ENCODE measurements around the gene SENP8.
A peak's percentile ranks its signal among the peaks of the same experiment; 100 is the strongest.
"Not testable (repeated sequence)": the region's sequence is repeated elsewhere in the genome, so short reads cannot be mapped to it uniquely, and the experiment has no call there.

SENP8 gene

DNA sequence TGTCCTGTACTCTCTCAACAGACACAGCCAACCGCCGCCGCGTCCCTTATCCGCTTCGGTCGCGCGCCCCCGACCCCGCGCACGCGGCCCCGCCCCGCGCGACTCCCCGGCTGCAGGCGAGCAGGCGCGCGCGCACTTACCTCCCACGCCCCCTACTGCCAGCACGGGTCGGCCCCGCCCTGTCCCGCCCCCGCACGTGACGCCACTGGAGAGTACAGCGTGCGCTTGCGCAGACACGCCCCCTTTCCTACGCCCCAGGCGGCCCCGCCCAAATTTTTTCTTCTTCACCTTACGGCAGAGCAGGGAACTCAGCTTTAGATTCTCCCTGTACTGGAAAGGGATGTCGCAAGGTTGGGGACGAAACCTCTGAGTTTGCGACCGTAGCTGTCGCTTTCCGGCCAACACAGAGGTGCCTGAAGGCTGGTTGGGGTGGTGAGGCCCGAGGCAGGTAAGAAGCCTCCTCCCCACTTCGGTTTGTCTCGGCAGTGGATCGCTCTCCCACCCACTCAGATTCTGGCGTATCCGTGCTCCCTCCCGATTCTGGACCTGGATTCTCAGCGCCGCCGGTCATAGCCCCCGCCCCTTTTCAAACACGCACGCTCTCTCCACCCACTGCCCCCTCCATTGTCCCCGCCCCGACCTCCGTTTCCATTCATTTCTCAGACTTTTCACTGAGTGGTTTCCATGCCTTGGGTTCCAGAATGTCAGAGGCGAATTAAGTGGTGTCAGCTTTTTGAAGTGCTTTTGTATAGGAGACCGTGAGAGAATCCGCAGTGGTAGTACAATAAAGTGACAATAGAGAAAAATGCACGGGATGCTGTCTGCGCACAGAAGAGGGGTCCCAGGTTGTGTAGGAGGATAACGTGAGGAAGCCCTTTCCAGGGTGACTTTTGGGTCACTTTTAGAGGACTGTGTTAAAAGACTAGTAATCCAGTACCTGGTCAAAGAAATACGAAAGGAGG, at the start of gene SENP8, which contains the start of gene MYO9A:
Gene SENP8 (plus strand): TSS at position 387 of the 962 bp plus-strand sequence. CDS start 21,221 bp downstream, outside the sequence.
Gene MYO9A (minus strand): TSS at position 134 of the 962 bp plus-strand sequence. CDS start 71,587 bp downstream, outside the sequence.
- FAIRE-seq = peak; percentile 95

DNA sequence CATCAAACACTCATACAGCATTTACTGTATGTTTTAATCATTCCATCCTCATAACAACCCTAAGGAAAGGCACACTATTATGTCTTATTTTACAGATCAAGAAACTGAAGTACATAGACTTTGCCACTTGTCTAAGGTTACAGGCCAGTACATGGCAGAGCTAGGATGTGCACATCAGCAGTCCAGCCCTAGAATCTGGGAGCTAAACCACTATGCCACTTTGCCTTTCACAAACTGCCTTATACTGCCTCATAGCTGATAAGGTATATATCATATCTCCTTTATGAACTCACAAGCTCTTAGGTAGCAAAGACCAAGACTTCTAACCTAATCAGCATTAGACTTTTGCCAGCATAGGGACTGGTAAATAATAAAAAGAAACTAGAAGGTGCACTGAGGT, 49.3 kb upstream of the SENP8 start:
- FAIRE-seq = no peak

DNA sequence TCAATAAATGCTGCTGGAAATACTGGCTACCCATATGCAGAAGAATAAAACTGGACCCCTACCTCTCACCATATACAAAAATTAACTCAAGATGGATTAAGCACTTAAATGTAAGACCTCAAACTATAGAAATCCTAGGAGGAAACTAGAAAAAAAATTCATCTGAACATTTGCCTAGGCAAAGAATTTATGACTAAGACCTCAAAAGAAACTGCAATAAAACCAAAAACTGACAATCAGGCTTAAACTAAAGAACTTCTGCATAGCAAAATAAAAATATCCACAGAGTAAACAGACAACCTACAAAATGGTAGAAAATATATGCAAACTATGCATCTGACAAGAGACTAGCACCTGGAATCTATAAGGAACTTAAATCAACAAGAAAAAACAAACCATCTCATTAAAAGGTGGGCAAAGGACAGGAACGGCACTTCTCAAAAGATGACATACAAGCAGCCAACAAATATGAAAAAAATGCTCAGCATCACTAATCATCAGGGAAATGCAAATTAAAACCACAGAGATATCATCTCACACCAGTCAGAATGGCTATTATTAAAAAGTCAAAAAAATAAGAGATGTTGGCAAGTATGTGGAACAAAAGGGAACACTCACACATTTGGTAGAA, 47.3 kb upstream of the SENP8 start:
- FAIRE-seq = no peak

DNA sequence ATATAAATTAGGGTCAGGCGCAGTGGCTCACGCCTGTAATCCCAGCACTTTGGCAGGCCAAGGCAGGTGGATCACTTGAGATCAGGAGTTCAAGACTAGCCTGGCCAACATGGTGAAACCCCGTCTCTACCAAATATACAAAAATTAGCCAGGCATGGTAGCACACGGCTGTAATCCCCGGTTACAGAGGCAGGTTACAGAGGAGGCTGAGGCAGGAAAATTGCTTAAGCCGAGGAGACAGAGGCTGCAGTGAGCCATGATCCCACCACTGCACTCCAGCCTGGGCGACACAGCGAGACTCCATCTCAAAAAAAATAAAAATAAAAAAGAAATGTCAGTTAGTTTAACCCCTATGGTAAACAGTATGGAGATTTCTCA, 46.8 kb upstream of the SENP8 start:
- not testable (repeated sequence) for FAIRE-seq

DNA sequence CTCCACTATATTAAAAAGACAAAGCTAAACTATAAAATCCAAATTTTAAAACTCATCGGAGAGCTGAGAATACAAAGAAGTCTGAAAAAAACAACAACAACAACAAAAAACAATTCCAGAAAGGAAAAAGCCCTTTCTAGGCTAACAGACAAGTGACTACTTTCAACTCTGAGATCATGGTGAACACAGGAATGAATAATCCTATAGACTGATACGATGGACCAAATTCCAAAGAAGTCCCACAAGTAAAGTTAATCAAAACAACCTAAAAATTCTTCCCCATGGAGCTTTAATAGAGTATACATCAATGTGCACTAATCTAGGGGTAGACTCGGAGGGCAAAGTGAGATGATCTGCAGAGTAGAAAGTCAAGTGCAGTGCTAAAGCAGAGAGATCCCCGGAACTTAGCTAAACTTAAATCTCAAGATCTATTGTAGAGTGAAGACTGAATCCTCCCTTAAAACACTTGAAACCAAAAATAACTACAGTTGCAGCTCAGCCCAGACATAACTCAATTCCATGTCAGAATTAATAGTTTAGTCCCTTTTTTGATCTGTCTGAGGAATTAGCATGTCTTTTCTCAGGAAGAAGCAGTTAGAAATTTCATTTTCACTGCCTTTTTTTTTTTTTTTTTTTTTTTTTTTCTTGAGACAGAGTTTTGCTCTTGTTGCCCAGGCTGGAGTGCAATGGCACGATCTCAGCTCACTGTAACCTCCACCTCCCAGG, 43.7 kb upstream of the SENP8 start:
- FAIRE-seq = no peak

DNA sequence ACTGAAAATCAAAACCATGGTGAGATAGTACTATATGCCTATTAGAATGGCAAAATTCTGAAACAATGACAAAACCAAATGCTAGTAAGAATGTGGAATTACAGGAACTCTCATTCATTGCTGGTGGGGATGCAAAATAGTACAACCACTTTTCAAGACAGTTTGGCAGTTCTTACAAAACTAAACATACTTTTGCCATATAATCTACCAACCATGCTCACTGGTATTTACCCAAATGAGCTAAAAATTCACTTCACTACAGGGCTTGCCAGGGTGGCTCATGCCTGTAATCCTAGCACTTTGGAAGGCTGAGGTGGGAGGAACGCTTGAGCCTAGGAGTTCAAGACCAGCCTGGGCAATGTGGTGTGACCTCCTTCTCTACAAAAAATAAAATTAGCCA, 40.3 kb upstream of the SENP8 start:
- FAIRE-seq = no peak

DNA sequence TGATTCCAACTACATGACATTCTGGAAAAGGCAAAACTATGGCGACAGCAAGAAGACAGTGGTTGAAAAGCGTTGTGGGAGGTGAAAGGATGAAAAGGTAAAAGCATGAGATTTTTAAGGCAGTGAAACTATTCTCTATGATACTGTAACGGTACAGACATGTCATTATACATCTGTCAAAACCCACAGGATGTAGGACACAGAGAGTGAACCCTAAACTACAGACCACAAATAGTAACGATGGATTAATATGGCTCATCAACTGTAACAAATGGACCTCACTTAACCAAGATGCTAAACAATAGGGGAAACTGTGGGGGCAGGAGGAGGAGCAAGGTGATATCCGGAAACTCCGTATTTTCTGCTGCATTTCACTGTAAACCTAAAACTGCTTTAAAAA, 39.3 kb upstream of the SENP8 start:
- no peak for FAIRE-seq

DNA sequence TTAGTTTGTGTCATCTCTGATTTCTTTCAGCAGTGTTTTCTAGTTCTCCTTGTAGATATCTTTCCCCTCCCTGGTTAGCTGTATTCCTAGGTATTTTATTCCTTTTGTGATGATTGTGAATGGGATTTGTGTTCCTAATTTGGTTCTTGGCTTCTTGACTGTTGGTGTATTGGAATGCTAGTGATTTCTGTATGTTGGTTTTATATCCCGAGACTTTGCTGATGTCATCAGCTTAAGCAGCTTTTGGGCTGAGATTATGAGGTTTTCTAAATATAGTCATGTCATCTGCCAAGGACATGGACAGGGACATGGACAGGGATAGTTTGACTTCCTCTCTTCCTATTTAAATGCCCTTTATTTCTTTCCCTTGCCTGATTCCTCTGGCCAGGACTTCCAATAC, 36.0 kb upstream of the SENP8 start:
- no peak for FAIRE-seq

DNA sequence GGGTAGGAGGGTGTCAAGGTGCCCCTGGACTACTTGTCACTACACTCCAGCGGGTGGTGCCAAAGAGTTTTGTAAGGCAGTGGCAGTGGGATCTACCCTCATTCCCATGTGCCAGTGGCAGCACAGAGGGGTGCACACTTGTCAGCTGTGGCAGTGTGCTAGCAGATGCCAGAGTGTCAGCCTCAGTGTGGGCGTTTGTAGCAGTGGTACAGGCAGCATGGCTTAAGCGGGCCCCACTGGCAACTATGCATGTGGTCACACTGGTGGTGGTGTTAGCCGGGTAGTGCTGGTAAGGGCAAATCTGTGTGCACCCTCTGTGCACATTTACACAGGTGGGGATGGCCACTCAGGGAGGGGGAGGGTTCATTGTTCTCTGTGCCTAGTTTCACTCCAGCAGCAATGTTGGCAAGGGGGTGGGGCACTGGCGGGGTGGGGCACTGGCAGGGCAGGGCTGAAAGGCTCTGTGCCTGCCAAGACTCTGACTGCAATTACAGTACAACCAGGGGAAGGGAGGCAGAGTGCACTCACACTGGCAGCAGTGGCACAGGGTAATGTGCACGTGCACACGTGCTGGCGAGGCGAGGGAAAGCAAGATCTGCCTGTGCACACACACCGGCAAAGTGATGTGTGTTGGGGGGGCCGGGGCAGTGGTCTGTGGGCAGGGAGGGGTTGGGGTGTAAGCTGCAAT, 32.0 kb upstream of the SENP8 start:
- FAIRE-seq = no peak

DNA sequence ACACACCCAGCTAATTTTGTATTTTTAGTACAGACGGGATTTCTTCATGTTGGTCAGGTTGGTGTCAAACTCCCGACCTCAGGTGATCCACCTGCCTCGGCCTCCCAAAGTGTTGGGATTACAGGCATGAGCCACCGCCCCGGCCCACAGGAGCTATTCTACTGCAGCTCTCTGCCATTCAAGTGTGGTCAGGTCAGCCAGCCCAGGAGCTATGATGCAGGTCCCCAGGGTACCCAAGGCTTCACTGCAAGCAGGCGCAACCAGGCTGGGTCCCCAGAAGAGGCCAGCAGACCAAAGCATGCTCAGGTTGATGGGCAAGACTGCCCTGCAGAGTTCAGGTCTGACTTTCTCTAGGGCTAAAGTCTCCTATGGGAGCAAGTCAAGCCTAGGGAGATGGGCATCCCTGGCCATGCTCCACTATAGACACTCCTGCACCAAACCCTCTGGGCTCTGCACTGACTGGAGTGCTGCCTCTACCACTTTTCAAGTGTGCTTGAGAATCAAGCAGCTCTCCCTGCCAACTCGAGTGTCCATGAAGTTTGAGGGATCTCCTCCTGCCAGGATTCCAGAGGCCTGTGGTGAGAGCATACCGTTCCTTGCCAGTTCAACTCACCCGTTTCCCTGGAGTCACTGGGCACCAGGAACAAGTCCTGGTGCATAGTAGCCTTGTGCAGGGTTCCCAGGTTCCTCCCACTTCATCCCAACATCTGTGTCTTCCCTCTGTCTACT, 31.1 kb upstream of the SENP8 start:
- FAIRE-seq = no peak

DNA sequence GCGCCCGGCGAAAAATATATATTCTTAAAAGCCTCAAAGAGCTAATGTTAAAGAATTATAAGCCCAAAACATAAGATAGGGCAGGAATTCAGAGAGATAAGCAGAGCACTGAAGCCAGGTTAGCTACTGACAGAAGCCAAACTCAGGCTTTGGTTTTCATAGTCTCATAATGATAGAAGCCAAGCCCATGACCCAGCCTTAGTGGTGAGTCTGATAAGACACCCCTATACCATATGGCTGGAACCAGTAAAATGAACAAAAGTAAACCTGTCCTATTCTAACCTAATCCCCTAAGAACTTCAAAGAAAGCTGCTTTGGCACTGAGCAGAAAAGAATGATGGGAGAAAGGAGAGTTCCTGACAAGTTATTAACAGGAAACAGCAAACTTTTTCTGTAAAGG, 26.2 kb upstream of the SENP8 start:
- no peak for FAIRE-seq

DNA sequence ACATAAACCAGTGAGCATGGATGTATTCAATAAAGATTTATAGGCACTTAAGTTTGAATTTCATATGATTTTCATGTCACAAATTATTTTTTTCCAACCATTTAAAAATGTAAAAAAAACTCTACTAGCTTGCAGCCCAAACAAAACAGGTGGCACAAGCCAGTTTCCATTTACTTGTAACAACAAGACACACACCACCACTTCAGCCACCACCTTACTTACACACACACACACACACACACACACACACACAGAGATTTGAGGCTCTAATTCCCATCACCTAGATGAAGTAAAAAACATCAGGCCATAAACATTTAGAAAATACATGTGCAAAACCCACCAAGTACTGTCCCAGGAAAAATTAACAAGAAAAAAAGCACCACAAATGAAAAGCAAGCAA, 25.5 kb upstream of the SENP8 start:
- FAIRE-seq = no peak

DNA sequence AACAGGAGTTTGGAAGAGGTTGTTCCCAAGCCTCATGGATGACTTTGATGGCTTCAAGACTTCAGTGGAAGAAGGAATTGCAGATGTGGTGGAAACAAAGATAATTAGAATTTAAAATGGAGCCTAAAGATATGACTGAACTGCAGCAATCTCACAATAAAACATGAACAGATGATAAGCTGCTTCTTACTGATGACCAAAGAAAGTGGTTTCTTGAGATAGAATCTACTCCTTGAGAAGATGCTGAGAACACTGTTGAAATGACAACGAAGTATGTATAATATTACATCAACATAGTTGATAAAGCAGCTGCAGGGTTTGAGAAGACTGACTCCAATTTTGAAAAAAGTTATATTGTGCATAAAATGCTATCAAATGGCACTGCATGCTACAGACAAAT, 21.4 kb upstream of the SENP8 start:
- FAIRE-seq = no peak

DNA sequence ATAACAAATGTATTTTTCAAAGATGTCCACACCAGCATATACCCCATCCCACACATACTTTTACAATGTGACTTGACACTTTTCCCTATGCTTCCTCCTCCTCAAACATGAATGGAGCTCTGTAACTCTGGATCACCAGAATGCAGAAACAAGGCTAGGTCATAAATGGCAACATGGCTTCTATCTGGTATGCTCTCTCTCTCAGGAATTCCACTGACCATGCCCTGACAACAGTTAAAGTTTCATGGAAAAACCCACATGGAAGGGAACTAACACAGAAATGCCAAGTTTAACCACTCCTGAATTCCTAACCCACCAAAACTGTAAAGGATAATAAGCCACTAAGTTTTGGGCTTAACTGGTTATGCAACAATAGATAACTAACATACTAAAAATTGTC, 20.2 kb upstream of the SENP8 start:
- FAIRE-seq = no peak

DNA sequence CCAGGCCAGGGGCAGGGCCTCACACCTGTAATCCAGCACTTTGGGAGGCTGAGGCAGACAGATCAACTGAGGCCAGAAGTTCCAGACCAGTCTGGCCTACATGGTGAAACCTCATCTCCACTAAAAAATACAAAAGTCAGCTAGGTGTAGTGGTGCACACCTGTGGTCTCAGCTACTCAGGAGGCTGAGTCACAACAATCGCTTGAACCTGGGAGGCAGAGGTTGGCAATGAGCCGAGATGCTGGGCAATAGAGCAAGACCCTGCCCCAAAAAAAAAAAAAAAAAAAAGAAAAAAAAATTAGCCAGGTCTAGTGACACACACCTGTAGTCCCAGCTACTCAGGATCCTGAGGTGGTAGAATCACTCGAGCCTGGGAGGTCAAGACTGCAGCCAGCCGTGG, 19.0 kb upstream of the SENP8 start:
- FAIRE-seq = no peak

DNA sequence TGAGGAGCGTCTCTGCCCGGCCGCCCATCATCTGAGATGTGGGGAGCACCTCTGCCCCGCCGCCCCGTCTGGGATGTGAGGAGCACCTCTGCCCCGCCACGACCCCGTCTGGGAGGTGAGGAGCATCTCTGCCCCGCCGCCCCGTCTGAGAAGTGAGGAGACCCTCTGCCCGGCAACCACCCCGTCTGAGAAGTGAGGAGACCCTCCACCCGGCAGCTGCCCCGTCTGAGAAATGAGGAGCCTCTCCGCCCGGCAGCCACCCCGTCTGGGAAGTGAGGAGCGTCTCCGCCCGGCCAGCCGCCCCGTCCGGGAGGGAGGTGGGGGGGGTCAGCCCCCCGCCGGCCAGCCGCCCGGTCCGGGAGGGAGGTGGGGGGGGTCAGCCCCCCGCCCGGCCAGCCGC, 17.7 kb upstream of the SENP8 start:
- not testable (repeated sequence) for FAIRE-seq

DNA sequence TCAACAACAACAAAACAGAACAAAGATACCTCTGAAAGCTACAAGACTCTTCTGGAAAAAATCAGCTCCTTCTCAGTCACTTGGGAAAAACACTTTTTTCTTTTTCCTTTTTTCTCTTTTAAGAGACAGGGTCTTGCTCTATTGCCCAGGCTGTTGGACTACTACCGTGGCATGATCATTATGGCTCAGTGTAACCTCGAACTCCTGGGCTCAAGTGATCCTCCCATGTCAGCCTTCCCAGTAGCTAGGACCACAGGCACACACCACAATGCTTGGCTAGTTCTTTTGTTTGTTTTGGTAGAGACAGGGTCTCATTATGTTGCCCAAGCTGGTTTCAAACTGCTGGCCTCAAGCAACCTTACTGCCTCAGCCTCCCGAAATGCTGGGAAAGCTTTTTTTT, 13.1 kb upstream of the SENP8 start:
- FAIRE-seq = no peak

DNA sequence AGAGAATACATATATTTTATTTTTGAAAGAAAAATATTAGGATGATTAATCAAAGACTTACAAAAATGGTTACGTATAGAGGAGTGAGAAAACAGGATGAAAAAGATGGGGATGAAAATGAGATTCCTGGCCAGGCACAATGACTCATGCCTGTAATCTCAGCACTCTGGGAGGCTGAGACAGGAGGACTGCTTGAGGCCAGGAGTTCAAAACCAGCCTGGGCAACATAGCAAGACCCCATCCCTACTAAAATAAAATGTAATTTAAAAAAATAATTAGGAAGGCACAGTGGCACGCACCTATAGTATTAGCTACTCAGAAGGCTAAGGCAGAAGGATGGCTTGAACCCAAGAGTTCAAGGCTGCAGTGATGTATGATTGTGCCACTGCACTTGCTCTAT, 12.1 kb upstream of the SENP8 start:
- FAIRE-seq = no peak

DNA sequence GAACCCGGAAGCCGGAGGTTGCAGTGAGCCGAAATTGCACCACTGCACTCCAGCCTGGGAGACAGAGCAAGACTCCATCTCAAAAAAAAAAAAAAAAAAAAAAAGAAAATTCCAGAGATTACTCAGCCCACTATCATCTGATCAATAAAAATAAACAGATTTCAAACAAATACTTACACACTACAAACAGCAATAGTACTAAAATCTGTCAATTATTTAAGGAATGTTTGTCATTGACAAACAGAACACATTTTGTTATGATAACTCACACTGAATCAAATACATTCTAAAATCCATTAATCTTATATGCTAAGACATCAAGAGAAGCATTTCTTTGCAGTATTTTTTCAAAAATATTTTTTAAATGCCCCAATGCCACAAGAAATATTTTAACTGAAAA, 7.8 kb upstream of the SENP8 start:
- no peak for FAIRE-seq

DNA sequence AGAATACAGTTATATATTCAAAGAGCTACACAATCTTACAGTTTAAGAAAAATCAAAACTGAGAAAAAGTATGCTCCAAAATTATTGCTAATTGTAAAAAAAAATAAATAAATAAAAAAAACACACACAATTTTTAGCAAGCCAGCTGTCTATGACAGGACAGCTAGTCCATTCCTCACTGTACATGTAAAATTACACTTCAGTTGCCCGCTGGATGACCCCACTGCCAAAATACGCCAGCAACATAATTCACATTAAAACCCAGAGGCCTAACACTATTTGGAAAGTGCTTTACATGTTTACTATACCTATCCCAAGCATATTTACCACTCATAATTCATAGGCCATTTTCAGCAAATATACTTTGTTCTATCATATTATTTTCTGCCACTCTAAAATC, 6.1 kb upstream of the SENP8 start:
- FAIRE-seq = no peak

DNA sequence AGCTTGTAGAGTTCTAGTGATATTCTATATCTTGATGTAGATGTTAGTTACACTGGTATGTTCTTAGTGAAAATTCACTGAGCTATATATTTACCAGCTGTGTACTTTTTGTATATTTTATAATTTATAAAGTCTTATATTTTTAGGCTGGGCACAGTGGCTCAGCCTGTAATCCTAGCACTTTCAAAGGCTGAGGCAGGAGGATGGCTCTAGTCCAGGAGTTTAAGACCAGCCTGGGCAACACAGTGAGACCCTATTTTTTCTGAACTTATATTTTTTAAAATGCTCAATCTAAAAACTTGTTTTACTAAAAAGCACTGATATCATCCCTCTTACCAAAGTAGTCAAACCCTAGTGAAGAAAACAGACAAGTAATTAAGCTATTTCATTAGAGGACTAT, 5.4 kb upstream of the SENP8 start:
- no peak for FAIRE-seq

DNA sequence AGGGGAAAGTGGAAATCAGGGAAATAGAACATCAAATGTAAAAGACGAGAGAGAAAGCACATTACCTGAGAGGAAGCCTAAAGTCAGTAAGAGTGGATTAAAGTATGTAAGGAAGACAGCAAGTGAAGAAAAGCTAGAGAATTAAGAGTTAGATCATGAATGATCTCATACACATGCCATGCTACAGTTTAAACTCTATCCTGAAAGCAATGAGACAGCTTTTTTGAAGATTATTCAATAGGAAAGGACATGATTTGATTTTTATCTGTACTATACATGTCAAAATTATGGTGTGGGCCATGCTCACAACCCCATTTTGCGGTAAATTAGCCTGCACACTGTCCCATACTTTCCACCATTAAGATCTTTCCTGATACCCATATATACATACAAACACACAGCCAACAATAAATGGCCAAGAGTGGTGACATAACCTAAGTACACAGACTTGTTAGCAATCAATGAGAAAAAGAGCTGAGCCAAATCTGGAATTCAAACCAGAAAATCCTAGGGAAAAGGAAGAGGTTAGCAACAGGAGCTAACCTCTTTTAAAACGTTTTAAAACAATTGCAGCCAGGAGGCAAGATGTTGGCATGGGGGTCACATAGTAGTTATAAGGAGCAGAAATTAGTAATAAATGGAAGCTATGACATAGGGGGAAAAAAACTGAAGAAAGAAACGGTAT, 4.7 kb upstream of the SENP8 start:
- FAIRE-seq = no peak
